ENCODE data around the gene CST11. TPM values are rescaled to one million over a fixed set of nuclear protein-coding genes. Genes with fewer than 3 reads are reported as not detected.
A peak's percentile ranks its signal among the peaks of the same experiment; 100 is the strongest.

Gene CST11
- total RNA-seq, 1 donor from 2014 or later: not detected

GRCh38 chr20:23461180-23461579, 8.5 kb upstream of the CST11 start:
- Mint-ChIP-seq H3K27ac (ENCODE audit: unreplicated experiment) (no peak overlapping the region), H3K4me3 (ENCODE audit: unreplicated experiment) (no peak overlapping the region), H3K9me3 (ENCODE audit: unreplicated experiment) (peaks cover 10% of the 10 kb centered on the region), H3K36me3 (ENCODE audit: unreplicated experiment) (no peaks in the 10 kb centered on the region), H3K27me3 (ENCODE audit: unreplicated experiment) (peaks cover 44% of the 10 kb centered on the region), H3K4me1 (ENCODE audit: unreplicated experiment) (no peaks in the 10 kb centered on the region)
- TF ChIP-seq CTCF (IDR thresholded peaks at IDR 0.05): no peak
- DNase-seq (ENCODE audit: extremely low spot score, unreplicated experiment): no peak

DNA sequence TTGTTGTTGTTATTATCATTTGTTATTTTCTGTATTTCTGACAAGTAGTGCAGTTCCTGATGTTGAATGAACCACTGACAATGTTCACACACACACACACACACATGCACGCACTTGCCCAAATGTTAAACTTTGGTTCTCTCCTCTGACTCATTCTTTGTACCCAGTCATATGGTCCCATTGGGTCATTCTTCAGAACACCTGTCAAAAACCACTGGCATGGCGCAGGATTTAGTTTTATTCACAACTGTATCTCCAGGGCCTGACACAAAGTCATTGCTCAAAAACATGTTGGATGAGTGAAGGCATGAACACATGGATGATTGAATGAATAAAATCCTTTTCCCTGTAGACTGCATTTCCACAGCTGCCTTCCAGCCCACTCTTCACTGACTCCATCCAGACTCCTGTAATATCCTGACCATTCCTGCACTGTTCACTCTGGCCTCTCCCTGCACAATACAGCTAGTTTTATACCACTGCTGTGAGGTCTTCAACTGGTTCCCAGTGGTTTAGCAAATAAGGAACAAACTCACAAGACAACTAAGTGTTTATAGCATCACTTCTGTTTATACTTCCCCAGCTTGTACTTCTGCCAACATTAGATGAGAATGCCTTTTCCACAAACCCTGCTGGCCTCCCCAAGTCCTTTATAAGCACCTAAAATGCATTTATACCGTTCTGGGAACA, 6.9 kb upstream of the CST11 start:
- peaks cover 44% of the 10 kb centered on the region for H3K27me3 Mint-ChIP-seq (ENCODE audit: unreplicated experiment)
- no peak for DNase-seq (ENCODE audit: extremely low spot score, unreplicated experiment)
- H3K4me1 Mint-ChIP-seq (ENCODE audit: unreplicated experiment): no peaks in the 10 kb centered on the region
- H3K4me3 Mint-ChIP-seq (ENCODE audit: unreplicated experiment): no peak overlapping the region
- no peak overlapping the region for H3K27ac Mint-ChIP-seq (ENCODE audit: unreplicated experiment)
- no peaks in the 10 kb centered on the region for H3K9me3 Mint-ChIP-seq (ENCODE audit: unreplicated experiment)
- no peak for TF ChIP-seq CTCF (IDR thresholded peaks at IDR 0.05)
- H3K36me3 Mint-ChIP-seq (ENCODE audit: unreplicated experiment): no peaks in the 10 kb centered on the region

DNA sequence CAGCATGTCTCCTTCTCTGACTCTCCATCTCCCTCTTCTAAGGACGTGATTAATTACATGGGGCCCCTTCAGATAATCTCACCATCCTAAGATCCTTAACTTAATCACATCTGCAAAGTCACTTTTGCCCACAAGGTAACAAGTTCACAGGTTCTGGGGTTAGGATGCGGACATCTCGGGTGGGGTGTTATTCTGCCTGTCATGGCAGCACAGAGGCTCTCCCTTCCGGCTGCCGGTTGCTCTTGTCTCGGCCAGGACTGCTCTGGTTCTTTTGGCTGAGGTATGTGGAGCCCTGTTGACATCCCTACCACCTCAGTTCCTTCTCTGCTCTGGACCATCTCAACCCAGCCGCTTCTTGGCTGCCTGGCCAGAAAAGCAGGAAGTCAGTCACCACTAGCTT, 4.2 kb upstream of the CST11 start:
- H3K27ac Mint-ChIP-seq (ENCODE audit: unreplicated experiment): no peak overlapping the region
- DNase-seq (ENCODE audit: extremely low spot score, unreplicated experiment): peak; percentile 69
- TF ChIP-seq CTCF (IDR thresholded peaks at IDR 0.05): no peak
- H3K27me3 Mint-ChIP-seq (ENCODE audit: unreplicated experiment): peaks cover 30% of the 10 kb centered on the region
- H3K4me3 Mint-ChIP-seq (ENCODE audit: unreplicated experiment): no peak overlapping the region
- no peaks in the 10 kb centered on the region for H3K9me3 Mint-ChIP-seq (ENCODE audit: unreplicated experiment)
- H3K36me3 Mint-ChIP-seq (ENCODE audit: unreplicated experiment): no peaks in the 10 kb centered on the region
- H3K4me1 Mint-ChIP-seq (ENCODE audit: unreplicated experiment): no peaks in the 10 kb centered on the region

DNA sequence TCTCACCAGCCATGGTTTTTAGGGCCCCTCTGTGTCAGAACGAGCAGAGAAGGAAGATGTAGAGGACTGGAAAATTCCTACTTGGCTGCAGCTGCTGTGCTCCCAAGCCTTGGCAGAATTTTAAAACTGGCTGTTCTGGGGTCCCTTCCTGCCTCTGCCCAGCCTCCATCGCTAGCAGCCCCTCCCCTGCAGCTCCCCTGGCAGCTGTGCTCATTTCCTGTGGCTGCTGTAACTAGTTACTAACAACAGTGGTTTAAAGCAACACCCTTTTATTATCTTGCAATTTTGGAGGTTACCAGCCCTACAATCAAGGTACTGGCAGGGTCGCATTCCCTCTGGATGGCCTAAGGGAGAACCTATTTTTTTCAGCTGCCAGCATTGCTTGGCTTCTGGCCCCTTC, 3.7 kb upstream of the CST11 start:
- Mint-ChIP-seq H3K4me3 (ENCODE audit: unreplicated experiment) (no peak overlapping the region), H3K4me1 (ENCODE audit: unreplicated experiment) (no peaks in the 10 kb centered on the region)

GRCh38 chr20:23455639-23456038, 3.0 kb upstream of the CST11 start:
- peak; percentile 77 for DNase-seq (ENCODE audit: extremely low spot score, unreplicated experiment)
- H3K4me1 Mint-ChIP-seq (ENCODE audit: unreplicated experiment): no peaks in the 10 kb centered on the region
- no peak for TF ChIP-seq CTCF (IDR thresholded peaks at IDR 0.05)
- H3K36me3 Mint-ChIP-seq (ENCODE audit: unreplicated experiment): no peaks in the 10 kb centered on the region
- no peak overlapping the region for H3K4me3 Mint-ChIP-seq (ENCODE audit: unreplicated experiment)
- H3K27me3 Mint-ChIP-seq (ENCODE audit: unreplicated experiment): peaks cover 21% of the 10 kb centered on the region
- H3K27ac Mint-ChIP-seq (ENCODE audit: unreplicated experiment): no peak overlapping the region
- H3K9me3 Mint-ChIP-seq (ENCODE audit: unreplicated experiment): no peaks in the 10 kb centered on the region

More for the DNA sequence above, 3.7 kb upstream of the CST11 start:
- Mint-ChIP-seq H3K36me3 (ENCODE audit: unreplicated experiment) (no peaks in the 10 kb centered on the region), H3K27me3 (ENCODE audit: unreplicated experiment) (peaks cover 26% of the 10 kb centered on the region), H3K27ac (ENCODE audit: unreplicated experiment) (no peak overlapping the region), H3K9me3 (ENCODE audit: unreplicated experiment) (no peaks in the 10 kb centered on the region)
- no peak for DNase-seq (ENCODE audit: extremely low spot score, unreplicated experiment)
- no peak for TF ChIP-seq CTCF (IDR thresholded peaks at IDR 0.05)
